ENCODE data around the gene TOMM70.
"Not testable (repeated sequence)": the region's sequence is repeated elsewhere in the genome, so short reads cannot be mapped to it uniquely, and the experiment has no call there.

Gene TOMM70

DNA sequence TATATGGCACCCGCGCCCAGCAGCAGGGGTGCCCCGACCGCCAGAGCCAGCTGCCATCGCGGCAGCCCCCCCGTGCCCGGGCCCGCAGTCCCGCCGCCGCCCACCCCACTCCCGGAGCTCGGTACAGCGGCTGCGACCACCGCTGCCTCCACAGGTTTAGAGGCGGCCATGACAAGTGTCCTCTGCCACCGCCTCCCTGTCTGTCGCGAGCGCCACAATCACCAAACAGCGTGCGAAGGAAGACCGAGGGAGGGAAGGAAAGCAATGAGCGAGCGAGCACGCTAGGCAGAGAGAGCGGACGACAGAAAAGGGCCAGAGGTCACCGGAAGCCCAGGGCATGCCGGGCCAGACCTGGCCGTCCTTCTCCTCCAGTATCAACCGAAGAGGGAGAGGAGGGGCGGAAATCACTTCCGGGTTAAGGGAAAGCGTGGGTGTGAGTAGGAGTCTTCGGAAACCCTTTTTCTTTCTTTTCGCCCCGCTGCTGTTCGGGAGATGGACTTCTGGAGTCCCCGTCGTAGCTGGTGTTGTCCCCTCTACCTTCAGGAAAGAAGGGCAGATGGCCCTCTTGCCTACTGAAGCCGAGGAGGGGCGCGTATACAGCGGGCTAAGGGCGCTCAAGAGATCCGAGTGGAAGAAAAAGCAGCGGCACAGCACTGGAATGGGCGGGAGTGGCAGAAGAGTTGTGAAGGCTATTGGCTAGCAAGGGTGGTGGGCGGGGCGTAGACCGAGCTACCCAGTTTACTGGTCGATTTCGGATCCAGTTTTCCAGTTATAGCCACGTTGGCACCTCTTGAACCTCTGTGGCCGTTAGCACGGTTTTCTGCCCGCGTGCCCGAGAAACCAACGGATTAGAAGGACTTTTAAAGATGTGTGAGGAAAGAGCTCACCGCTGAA is at the start of gene TOMM70, which contains the start of gene LNP1:
TSS of gene TOMM70 (minus strand) at position 310 of the 894 bp plus-strand sequence. CDS start at position 170, 140 bp downstream.
TSS of gene LNP1 (plus strand) at position 760 of the 894 bp plus-strand sequence. CDS start 28,191 bp downstream, outside the sequence.
- peak; percentile 96 for DNase-seq (ENCODE audit: low spot score)

DNA sequence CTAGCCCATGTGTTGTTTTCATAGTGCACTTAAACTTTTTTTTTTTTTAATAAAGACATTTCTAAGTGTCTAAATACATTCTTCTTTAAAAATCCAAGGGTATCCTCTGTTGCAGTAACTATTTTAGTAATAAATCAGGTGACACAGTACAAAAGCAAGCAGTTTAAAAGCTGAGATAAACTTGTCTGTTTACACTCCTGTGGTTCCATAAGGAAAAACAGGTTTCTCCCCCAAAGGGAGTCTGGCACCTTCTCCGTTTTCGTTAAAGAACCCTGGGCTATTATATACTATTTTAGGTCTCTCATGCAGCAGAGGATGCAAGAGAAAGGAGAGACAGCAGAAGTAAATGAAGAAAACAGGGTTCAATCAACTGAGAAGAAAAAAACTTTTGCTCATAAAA is 48.3 kb upstream of the TOMM70 start:
- no peak for DNase-seq (ENCODE audit: low spot score)

GRCh38 chr3:100448079-100448478 is 47.2 kb upstream of the TOMM70 start:
- DNase-seq (ENCODE audit: low spot score) = no peak

- not testable (repeated sequence) for DNase-seq (ENCODE audit: low spot score)
Measured at GRCh38 chr3:100447067-100447466, 46.2 kb upstream of the TOMM70 start.

- DNase-seq (ENCODE audit: low spot score) = no peak
Measured at GRCh38 chr3:100443690-100444089, 42.8 kb upstream of the TOMM70 start.

- DNase-seq (ENCODE audit: low spot score) = no peak
Measured at GRCh38 chr3:100440895-100441294, 40.0 kb upstream of the TOMM70 start.

DNA sequence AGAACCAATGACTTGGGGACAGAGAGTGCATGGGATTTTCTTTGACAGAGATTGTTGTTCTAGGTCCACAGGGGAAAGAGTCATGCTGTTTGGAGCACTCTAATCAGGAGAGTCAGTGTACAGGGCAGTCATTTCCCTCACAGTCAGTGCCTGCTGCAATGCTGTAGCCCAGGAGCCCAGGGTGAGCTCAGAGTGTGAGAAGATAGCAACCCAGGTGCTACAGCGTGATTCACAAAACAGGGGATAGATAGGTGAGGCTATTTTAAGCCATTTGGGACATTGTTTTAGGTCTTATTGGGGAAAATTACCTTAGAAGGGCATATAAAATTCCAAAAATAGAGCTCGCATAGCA is 37.7 kb upstream of the TOMM70 start:
- no peak for DNase-seq (ENCODE audit: low spot score)

DNA sequence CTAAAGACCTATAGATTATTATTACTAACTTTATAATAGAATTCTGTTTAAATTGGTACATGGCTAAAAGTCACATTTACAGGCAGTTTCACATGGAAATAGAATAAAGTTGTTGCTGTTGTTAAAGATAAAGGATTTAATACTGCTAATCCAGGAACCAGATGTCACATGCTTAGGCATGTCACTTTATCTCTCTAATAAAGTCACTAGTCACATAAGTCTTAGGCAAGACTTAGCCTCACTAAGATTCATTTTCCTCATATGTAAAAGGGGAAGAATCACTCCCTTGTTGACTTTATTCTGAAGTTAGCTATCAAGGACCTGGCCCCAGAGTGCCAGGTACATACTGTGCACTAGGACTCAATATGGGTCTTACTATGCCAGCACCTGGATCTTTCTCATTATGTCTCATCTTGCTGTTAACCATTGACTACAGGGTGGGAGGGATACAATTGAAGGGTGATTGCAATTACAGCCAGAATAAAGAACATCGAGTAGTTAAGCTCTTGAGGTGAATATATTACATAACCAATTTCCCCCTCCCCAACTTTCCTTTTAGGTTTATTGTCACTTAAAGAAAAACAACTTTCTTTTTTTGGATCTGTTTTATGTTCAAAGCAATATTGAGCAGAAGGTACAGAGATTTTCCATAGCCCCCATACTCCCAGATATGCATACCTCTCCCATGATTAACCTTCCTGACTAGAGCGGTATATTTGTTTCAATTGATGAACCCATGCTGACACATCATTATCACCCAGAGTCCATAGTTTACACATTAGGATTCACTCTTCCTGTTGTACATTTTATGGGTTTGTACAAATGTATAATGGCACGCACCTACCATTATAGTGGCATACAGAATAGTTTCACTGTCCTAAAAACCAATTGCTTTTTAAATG is 37.1 kb upstream of the TOMM70 start:
- DNase-seq (ENCODE audit: low spot score) = no peak

- DNase-seq (ENCODE audit: low spot score) = no peak
Measured at GRCh38 chr3:100436951-100437350, 36.1 kb upstream of the TOMM70 start.

- DNase-seq (ENCODE audit: low spot score) = no peak
Measured at GRCh38 chr3:100429187-100429716, 28.4 kb upstream of the TOMM70 start.

DNA sequence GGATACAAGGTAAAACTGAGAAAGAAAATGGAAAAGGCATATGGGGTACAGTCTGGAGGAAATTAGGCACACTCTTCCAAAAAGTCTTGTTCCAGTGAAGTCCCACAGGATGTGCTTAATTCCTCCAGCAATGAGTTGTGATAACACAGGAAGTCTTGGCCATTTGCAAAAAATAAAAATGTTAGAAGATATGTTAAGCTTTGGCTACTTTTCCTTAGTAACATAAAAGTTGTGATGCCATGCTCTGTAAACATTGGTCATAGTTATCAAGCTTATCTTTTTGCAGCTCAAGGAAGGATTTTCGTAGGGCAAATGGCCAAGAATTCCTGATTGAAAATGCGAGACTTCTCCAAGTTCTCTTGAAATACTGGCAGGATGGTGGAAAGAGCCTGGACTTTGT is 26.8 kb upstream of the TOMM70 start:
- DNase-seq (ENCODE audit: low spot score) = no peak

- no peak for DNase-seq (ENCODE audit: low spot score)
Measured at GRCh38 chr3:100426067-100426682, 25.3 kb upstream of the TOMM70 start.

- no peak for DNase-seq (ENCODE audit: low spot score)
Measured at GRCh38 chr3:100425316-100425715, 24.4 kb upstream of the TOMM70 start.

- no peak for DNase-seq (ENCODE audit: low spot score)
Measured at GRCh38 chr3:100424261-100424660, 23.4 kb upstream of the TOMM70 start.

GRCh38 chr3:100423611-100424010 is 22.7 kb upstream of the TOMM70 start:
- no peak for DNase-seq (ENCODE audit: low spot score)

- DNase-seq (ENCODE audit: low spot score) = no peak
Measured at GRCh38 chr3:100420885-100421284, 20.0 kb upstream of the TOMM70 start.

DNA sequence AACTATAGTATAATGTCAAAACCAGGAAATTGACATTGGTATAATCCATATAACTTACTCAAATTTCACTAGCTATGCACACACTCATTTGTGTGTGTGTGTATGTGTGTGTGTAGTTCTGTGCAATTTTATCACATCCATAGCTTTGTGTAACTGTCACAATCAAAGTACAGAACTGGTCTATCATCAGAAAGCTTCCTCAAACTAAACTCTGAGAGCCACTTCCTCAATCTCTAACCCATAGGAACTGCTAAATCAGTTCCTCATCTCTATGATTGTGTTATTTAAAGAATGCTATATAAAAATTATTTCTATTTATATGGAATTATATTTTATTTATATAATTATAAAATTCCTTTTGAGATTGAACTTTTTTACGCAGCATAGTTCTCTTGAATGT is 18.5 kb upstream of the TOMM70 start:
- no peak for DNase-seq (ENCODE audit: low spot score)

DNA sequence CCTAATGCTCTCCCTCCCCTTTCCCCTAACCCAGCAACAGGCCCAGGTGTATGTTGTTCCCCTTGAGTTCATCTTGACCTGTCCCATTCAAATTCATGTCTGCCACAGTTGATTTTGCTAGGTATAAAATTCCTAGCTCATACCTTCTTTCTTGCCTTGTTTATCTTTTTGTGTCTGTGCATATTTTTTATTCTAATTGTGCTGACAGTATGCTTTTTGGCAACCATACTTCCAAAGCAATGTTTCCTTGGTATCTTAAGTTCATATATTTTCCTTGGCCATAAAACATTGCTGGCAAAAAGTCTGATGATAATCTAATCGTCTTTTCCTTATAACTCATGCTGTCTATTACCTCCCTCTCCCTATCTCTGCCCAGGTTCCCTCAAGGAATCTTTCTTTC is 16.0 kb upstream of the TOMM70 start:
- DNase-seq (ENCODE audit: low spot score) = no peak

DNA sequence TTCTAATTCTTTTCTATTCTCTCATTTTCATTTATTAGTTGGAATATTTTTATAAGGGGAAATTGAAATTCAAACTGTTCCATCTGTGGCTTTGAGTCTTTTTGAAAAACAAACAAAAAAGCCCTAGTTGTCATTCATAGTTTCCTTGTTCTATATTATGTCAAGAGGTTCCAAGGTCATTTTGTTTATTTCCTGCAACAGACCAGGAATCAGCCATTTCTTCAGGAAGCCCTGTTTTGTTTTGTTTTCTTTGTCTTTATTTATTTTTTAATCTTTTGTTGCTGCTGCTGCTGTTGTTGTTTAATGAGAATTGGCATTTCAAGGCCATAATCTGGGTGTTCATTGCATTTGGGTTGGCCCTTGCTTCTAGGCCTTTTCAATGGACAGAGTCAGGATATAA is 15.3 kb upstream of the TOMM70 start:
- DNase-seq (ENCODE audit: low spot score) = no peak

GRCh38 chr3:100413613-100414012 is 12.7 kb upstream of the TOMM70 start:
- DNase-seq (ENCODE audit: low spot score) = no peak

- no peak for DNase-seq (ENCODE audit: low spot score)
Measured at GRCh38 chr3:100412912-100413590, 12.2 kb upstream of the TOMM70 start.

Measured in NAMALWA (cell line).